GM19240 (cell line): Measurements from ENCODE around the gene AP2A2.
A peak's percentile ranks its signal among the peaks of the same experiment; 100 is the strongest.

Experiments
- DNase-seq: peaks from one replicate; pipeline ENCODE4 v3.0.0; 2011; ENCODE audit warnings: low spot score; ENCODE audit not compliant: insufficient read length

AP2A2 gene

GRCh38 chr11:898540-899190 is 27.0 kb upstream of the AP2A2 start:
- no peak for DNase-seq

DNA sequence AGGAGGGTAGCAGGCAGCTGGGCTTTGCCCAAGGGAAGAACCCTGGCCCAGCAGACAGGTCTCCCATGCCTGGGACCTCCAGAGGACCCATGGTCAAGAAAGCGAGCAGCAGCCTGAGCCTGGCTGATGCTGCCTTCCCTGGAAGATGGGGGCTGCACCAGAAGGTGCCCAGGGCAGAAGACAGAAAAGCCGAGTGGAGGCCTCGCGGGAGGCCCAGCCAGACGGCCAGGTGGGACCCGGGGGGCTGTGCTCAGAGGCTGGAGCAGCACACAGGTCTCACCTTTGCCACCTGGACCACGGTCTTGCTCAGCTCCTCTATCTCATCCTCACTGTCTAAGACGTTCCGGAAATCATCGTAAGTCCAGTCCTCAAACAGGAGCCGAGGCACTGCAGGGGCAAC is 25.9 kb upstream of the AP2A2 start:
- no peak for DNase-seq

- no peak for DNase-seq
Observed at GRCh38 chr11:900545-900944, 25.1 kb upstream of the AP2A2 start.

GRCh38 chr11:901452-902061 is 24.1 kb upstream of the AP2A2 start:
- no peak for DNase-seq

GRCh38 chr11:904380-904779 is 21.3 kb upstream of the AP2A2 start:
- no peak for DNase-seq

DNA sequence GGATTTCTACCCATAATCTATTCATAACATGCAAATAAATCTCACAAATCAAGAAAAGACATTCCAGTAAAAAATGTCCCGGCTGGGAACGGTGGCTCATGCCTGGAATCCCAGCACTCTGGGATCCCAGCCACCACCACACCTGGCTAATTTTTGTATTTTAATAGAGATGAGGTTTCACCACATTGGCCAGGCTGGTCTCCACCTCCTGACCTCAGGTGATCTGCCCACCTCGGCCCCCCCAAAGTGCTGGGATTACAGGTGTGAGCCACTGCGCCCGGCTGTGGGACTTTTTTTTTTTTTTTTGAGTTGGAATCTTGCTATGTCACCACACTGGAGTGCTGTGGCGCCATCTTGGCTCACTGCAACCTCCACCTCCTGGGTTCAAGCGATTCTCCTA is 19.7 kb upstream of the AP2A2 start:
- DNase-seq, result no peak

DNA sequence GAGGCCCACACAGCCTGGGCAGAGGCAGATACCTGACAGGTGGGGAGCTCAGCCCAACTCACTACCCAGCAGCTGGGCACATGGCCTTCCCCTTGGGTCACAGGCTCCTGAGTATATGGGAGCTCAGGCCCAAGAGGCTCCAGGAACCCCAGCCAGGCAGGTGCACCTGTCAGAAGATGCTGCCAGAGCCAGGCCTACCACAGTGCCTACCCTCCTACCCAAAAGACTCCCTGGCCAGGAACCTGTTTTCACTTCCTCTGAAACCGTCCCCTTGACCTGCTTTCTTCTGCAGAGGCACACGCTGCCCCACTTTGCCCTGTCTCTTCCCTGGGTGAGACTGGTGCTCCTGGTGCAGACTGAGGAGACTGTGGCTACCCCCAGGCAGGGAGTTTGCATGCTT is 18.0 kb upstream of the AP2A2 start:
- no peak for DNase-seq

GRCh38 chr11:908273-908672 is 17.4 kb upstream of the AP2A2 start:
- no peak for DNase-seq

- DNase-seq, result no peak
Observed at GRCh38 chr11:909406-909805, 16.3 kb upstream of the AP2A2 start.

GRCh38 chr11:910044-910588 is 15.6 kb upstream of the AP2A2 start:
- no peak for DNase-seq

- peak; percentile 99 for DNase-seq
Observed at GRCh38 chr11:910589-911030, 15.1 kb upstream of the AP2A2 start, which contains the start of gene CHID1. TSS of gene CHID1 (minus strand) at chr11:910810. CDS start at chr11:904816, 5,994 bp downstream.

DNA sequence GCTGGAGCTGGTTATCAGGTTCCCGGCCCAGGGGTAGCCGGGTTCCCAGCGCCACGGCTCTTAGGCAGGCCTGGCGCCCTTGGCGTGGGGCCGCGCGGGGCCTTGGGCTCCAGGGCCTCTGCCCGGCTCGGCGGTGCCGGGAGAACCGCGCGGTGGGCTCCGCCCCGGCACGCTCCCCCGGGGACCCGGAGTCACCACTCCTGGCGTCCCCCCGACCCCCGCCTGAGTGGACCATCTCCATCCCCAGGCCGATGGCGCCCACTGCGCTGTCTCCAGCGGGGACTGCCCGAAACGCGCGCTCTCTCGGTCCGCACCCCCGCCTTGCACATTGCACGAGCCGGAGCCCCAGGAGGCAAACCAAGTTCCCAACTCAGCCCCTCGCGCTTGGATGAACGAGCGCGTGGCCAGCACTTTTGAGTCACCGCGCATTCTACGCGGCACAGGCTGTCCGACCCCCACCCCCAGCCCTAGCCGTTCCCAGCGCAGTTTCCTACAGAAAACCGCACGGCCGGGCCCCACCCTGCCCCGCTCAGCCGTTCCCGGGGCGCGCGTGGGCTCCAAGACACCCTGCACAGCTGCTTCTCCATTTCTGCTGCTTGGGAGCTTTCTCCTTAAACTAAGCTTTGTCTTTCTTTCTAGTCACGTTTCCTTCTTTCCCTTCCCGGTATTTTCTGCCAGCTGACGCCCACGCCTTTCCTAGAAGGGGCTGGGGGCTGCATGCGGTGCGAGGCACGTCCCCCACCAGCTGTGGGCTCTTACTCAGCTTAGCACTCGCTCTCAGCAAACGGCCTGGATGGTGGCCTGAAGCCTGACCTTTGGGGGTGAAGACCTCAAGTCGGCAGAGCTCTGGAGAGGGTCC is 14.4 kb upstream of the AP2A2 start:
- peak; percentile 54 for DNase-seq

DNA sequence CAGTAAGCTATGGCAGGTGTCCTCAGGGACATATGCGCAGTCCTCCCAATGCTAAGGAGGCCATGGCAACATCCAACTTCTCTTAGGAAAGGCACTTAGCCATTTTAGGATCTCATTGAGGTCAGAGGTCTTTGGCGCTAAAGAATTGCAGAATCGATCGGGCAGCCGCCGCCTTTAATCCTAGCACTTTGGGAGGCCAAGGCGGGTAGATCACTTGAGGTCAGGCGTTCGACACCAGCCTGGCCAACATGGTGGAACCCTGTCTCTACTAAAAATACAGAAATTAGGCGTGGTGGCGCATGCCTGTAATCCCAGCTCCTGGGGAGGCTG is 13.8 kb upstream of the AP2A2 start:
- no peak for DNase-seq

GRCh38 chr11:912266-912665 is 13.4 kb upstream of the AP2A2 start:
- DNase-seq, result no peak

DNA sequence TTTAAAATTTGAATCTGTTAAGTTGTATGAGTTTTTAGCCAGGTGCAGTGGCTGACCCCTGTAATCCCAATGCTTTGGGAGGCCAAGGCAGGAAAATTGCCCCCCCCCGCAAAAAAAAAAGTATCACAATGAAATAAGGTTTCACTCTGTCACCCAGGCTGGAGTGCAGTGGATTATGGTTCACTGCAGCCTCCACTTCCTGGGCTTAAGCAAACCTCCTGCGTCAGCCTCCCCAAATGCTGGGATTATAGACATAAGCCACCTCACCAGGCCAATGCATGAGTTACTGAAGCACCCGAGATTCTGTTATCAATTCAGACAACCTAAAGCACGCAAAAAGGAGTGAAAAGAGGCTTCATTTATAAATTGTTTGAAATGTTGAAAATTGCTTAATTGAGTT is 12.6 kb upstream of the AP2A2 start:
- DNase-seq, result no peak

GRCh38 chr11:914204-914603 is 11.5 kb upstream of the AP2A2 start:
- no peak for DNase-seq

GRCh38 chr11:914747-915501 is 10.7 kb upstream of the AP2A2 start:
- DNase-seq, result no peak

GRCh38 chr11:917426-917825 is 8.2 kb upstream of the AP2A2 start:
- no peak for DNase-seq

GRCh38 chr11:921921-922678 is 3.6 kb upstream of the AP2A2 start:
- DNase-seq, result no peak

- no peak for DNase-seq
Observed at GRCh38 chr11:923691-924405, 1.8 kb upstream of the AP2A2 start.
